Body of pancreas (tissue), 4 donors: ENCODE data around the gene ZCCHC7.
"Not testable (repeated sequence)": the region's sequence is repeated elsewhere in the genome, so short reads cannot be mapped to it uniquely, and the experiment has no call there.

Experiments used
- POLR2A ChIP-seq, 3 donors: fragments of 450-650 bp; IDR thresholded peaks; one replicate each; pipeline ENCODE4 v1.6.1; 2016; ENCODE audit warnings: antibody characterized with exemption in 3 of 3, mild to moderate bottlenecking in 2 of 3
- TF ChIP-seq, protein P1 (sequence below), 7 experiments: fragments of 450-650 bp in 4 of 7; fragments of 200-600 bp in 3 of 7; sonication (generic) in 3 of 7; IDR thresholded peaks; one replicate each; pipeline ENCODE4 v1.5.1; 2016 to 2019; ENCODE audit warnings: antibody characterized with exemption in 7 of 7

DNA sequence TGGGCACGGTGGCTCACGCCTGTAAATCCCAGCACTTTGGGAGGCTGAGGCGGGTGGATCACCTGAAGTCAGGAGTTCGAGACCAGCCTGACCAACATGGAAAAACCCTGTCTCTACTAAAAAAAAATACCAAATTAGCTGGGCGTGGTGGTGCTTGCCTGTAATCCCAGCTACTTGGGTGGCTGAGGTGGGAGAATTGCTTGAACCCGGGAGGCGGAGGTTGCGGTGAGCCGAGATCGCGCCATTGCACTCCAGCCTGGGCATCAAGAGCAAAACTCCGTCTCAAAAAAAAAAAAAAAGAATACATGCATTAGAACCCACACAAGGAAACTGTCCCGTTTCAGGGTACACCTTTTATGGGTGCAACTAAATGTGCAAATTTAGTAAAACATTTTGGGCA is 70.4 kb downstream of the ZCCHC7 start:
- TF ChIP-seq, protein P1, sequence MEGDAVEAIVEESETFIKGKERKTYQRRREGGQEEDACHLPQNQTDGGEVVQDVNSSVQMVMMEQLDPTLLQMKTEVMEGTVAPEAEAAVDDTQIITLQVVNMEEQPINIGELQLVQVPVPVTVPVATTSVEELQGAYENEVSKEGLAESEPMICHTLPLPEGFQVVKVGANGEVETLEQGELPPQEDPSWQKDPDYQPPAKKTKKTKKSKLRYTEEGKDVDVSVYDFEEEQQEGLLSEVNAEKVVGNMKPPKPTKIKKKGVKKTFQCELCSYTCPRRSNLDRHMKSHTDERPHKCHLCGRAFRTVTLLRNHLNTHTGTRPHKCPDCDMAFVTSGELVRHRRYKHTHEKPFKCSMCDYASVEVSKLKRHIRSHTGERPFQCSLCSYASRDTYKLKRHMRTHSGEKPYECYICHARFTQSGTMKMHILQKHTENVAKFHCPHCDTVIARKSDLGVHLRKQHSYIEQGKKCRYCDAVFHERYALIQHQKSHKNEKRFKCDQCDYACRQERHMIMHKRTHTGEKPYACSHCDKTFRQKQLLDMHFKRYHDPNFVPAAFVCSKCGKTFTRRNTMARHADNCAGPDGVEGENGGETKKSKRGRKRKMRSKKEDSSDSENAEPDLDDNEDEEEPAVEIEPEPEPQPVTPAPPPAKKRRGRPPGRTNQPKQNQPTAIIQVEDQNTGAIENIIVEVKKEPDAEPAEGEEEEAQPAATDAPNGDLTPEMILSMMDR (IDR thresholded peaks at IDR 0.05), result not testable (repeated sequence)
- TF ChIP-seq POLR2A (IDR thresholded peaks at IDR 0.05), result not testable (repeated sequence)
